ENCODE results near the gene ACHE. TPM values are rescaled to one million over a fixed set of nuclear protein-coding genes. Genes with fewer than 3 reads are reported as not detected.
A peak's percentile ranks its signal among the peaks of the same experiment; 100 is the strongest.
"Not testable (repeated sequence)": the region's sequence is repeated elsewhere in the genome, so short reads cannot be mapped to it uniquely, and the experiment has no call there.

Gene ACHE
- total RNA-seq, 4 donors from 2014 or later = 3.3 to 35.4 (median 25.3) TPM

DNA sequence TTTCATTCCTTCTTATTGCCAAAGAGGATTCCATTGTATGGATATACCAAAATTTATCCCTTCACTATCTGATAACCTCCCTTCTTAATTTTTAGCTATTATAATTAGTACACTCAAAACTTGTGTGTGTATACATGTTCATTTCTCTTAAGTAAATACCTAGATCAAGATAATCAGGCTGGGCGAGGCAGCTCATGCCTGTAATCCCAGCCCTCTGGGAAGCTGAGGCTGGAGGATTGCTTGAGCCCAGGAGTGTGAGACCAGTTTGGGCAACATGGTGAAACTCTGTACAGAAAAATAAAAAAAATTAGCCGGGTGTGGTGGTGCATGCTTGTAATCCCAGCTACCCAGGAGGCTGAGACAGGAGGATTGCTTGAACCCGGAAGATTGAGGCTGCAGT is 15.8 kb upstream of the ACHE start:
- H3K9me3 ChIP-seq = no peaks in the 10 kb centered on the region
- H3K4me3 ChIP-seq = no peak overlapping the region
- peaks cover 0 to 17% (median 2%) of the 10 kb centered on the region in 4 donors for H3K4me1 ChIP-seq
- H3K27ac ChIP-seq = peak overlapping the region in 3 of 4 donors; percentile 27 to 89 (median 84)
- TF ChIP-seq, protein P1, sequence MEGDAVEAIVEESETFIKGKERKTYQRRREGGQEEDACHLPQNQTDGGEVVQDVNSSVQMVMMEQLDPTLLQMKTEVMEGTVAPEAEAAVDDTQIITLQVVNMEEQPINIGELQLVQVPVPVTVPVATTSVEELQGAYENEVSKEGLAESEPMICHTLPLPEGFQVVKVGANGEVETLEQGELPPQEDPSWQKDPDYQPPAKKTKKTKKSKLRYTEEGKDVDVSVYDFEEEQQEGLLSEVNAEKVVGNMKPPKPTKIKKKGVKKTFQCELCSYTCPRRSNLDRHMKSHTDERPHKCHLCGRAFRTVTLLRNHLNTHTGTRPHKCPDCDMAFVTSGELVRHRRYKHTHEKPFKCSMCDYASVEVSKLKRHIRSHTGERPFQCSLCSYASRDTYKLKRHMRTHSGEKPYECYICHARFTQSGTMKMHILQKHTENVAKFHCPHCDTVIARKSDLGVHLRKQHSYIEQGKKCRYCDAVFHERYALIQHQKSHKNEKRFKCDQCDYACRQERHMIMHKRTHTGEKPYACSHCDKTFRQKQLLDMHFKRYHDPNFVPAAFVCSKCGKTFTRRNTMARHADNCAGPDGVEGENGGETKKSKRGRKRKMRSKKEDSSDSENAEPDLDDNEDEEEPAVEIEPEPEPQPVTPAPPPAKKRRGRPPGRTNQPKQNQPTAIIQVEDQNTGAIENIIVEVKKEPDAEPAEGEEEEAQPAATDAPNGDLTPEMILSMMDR (IDR thresholded peaks at IDR 0.05) = no peak
- no peak for TF ChIP-seq POLR2A (IDR thresholded peaks at IDR 0.05)
- no peak for DNase-seq
- H3K27me3 ChIP-seq = no peaks in the 10 kb centered on the region
- H3K36me3 ChIP-seq = no peaks in the 10 kb centered on the region

DNA sequence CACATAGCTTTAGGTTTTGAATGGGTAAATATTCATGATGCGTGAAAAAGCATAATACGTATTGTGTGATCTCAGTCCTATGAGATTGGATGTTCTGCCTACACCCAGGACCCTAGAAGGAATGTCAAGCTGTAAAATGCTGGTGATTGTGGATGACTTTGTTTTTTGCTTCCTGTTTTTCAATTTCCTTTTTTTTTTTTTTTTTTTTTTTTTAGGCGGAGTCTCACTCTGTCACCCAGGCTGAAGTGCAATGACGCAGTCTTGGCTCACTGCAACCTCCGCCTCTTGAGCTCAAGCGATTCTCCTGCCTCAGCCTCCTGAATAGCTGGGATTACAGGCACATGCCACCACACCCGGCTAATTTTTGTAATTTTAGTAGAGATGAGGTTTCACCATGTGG is 14.8 kb upstream of the ACHE start:
- Histone ChIP-seq H3K27ac (peak overlapping the region in 3 of 4 donors; percentile 27 to 89 (median 84)), H3K4me1 (peaks cover 0 to 12% (median 2%) of the 10 kb centered on the region in 4 donors)
- H3K36me3 ChIP-seq, H3K4me3 ChIP-seq, H3K27me3 ChIP-seq, H3K9me3 ChIP-seq: not testable (repeated sequence)
- TF ChIP-seq POLR2A (IDR thresholded peaks at IDR 0.05) = peak in 1 of 2 donors; percentile 46
- DNase-seq = peak in 1 of 3 donors; percentile 78

DNA sequence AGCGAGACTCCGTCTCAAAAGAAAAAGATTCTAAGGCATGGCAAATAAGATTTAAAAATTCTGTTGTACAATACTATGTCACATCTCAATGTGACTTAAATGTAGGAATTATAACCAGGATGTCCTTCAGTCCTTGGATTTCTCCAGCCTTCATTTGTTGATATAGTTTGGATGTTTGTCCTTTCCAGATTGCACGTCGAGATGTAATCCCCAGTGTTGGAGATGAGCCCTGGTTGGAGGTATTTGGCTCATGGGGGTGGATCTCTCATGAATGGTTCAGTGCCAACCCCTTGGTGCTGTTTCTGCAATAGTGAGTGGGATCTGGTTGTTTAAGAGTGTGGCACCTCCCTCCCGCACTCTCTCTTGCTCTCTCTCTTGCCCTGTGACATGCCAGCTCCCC is 12.8 kb upstream of the ACHE start:
- H3K4me1 ChIP-seq = peaks cover 0 to 6% (median 2%) of the 10 kb centered on the region in 4 donors
- TF ChIP-seq, protein P1 (IDR thresholded peaks at IDR 0.05) = no peak
- TF ChIP-seq POLR2A (IDR thresholded peaks at IDR 0.05) = no peak
- no peak for DNase-seq
- H3K9me3 ChIP-seq = no peaks in the 10 kb centered on the region
- no peak overlapping the region for H3K4me3 ChIP-seq
- no peaks in the 10 kb centered on the region for H3K36me3 ChIP-seq
- H3K27ac ChIP-seq = no peak overlapping the region
- H3K27me3 ChIP-seq = no peaks in the 10 kb centered on the region

DNA sequence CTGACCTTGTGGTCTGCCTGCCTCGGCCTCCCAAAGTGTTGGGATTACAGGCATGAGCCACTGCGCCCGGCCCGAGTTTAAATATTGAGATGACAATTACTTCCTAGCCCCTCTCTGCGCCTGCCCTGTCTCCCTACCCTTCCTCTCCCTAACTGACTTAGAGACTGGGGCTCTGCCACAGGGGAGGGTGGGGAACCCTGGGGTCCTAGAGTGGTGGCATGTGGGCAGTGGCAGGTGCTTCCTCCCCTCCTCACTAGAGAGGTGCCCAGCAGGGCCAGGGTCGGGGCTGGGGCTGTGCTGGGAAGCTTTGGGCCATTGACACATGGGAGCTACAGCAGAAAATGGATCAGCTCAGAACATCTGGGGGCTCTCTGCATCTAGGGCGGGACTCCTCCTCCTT is 7.0 kb upstream of the ACHE start:
- Histone ChIP-seq H3K27me3 (no peaks in the 10 kb centered on the region), H3K36me3 (no peaks in the 10 kb centered on the region), H3K27ac (peak overlapping the region in 3 of 4 donors; percentile 36 to 88 (median 83)), H3K9me3 (no peaks in the 10 kb centered on the region), H3K4me1 (peaks cover 0 to 14% (median 0%) of the 10 kb centered on the region in 4 donors), H3K4me3 (no peak overlapping the region)
- no peak for DNase-seq
- TF ChIP-seq, protein P1 (IDR thresholded peaks at IDR 0.05) = no peak
- no peak for TF ChIP-seq POLR2A (IDR thresholded peaks at IDR 0.05)

DNA sequence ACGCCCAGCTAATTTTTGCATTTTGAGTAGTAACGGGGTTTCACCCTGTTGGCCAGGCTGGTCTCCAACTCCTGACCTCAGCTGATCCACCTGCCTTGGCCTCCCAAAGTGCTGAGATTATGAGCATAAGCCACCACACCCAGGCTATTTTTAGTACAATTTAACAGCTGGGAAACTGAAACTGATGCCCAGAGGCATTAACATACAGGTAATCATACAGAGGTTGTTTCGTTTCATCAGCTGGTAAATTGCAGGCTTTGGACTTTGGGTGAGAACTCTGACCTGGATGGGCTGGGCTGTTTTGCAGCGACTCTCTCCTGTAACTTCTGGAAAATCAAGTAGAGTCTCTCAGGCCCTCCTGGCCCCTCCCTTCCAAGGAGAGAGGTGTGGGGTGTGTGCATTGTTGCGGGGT is 6.2 kb upstream of the ACHE start:
- Histone ChIP-seq H3K4me1 (peaks cover 0 to 21% (median 0%) of the 10 kb centered on the region in 4 donors), H3K27me3 (no peaks in the 10 kb centered on the region), H3K27ac (peak overlapping the region in 3 of 4 donors; percentile 53 to 88 (median 83)), H3K4me3 (no peak overlapping the region), H3K9me3 (no peaks in the 10 kb centered on the region), H3K36me3 (no peaks in the 10 kb centered on the region)
- TF ChIP-seq POLR2A (IDR thresholded peaks at IDR 0.05) = peak in 1 of 2 donors; percentile 50
- TF ChIP-seq, protein P1 (IDR thresholded peaks at IDR 0.05) = no peak
- DNase-seq = peak in 2 of 3 donors; percentile 77 to 83

DNA sequence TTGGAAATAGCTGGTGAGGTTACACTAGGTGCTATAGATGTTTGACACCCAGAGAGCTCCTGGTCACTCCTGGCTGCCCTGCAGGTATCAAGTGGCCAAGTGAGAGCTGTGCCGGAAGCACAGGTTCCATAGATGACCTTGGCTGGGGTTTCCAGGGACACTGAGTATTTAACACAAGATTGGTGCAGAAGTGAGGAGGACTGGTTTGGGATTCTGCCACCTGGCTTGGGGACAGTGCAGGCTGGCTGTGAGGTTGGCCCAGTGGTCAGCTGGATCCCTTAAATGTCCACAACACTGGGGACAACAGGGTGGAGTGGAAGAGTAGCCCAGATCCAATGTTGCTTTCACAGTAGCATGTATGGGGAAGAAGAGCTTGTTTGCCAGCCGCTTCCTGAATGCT is 5.3 kb upstream of the ACHE start:
- TF ChIP-seq POLR2A (IDR thresholded peaks at IDR 0.05) = no peak
- TF ChIP-seq, protein P1 (IDR thresholded peaks at IDR 0.05) = no peak
- H3K27me3 ChIP-seq = peaks cover 0 to 7% of the 10 kb centered on the region in 2 donors
- peaks cover 0 to 29% (median 6%) of the 10 kb centered on the region in 4 donors for H3K4me1 ChIP-seq
- no peaks in the 10 kb centered on the region for H3K9me3 ChIP-seq
- no peak for DNase-seq
- H3K36me3 ChIP-seq = no peaks in the 10 kb centered on the region
- H3K4me3 ChIP-seq = no peak overlapping the region
- peak overlapping the region in 2 of 4 donors; percentile 83 to 88 for H3K27ac ChIP-seq
